ENCODE results near the gene SORCS1.

Gene SORCS1

GRCh38 chr10:106777841-106778240, 386.7 kb downstream of the SORCS1 start:
- Histone ChIP-seq H3K27ac (ENCODE audit: low read length) (no peak overlapping the region), H3K79me2 (ENCODE audit: low read length) (no peaks in the 10 kb centered on the region), H3K9me3 (replicated peaks; ENCODE audit: insufficient read depth, low read length) (no peaks in the 10 kb centered on the region), H3K9me2 (replicated peaks; ENCODE audit: insufficient read depth, low read length) (no peaks in the 10 kb centered on the region), H3K36me3 (replicated peaks; ENCODE audit: insufficient read depth, low read length) (no peaks in the 10 kb centered on the region), H3F3A (ENCODE audit: insufficient read depth, low read length) (no peaks in the 10 kb centered on the region), H2AFZ (ENCODE audit: low read length) (no peak overlapping the region), H3K9ac (ENCODE audit: low read length) (no peak overlapping the region), H3K27me3 (replicated peaks; ENCODE audit: insufficient read depth, low read length) (no peaks in the 10 kb centered on the region), H4K20me1 (ENCODE audit: insufficient read depth, low read length) (no peaks in the 10 kb centered on the region), H3K4me1 (ENCODE audit: low read length) (no peaks in the 10 kb centered on the region), H3K4me2 (ENCODE audit: low read depth, low read length) (no peak overlapping the region), H3K4me3 (ENCODE audit: low read length) (no peak overlapping the region)
- no peak for DNase-seq
- no peak for TF ChIP-seq EZH2 (optimal IDR thresholded peaks at IDR 0.05; ENCODE audit: low read depth, low read length)

GRCh38 chr10:106775127-106775526, 389.4 kb downstream of the SORCS1 start:
- DNase-seq = no peak
- no peaks in the 10 kb centered on the region for H3K79me2 ChIP-seq (ENCODE audit: low read length)
- H3K9me2 ChIP-seq (replicated peaks; ENCODE audit: insufficient read depth, low read length) = no peaks in the 10 kb centered on the region

GRCh38 chr10:106772957-106773356, 391.5 kb downstream of the SORCS1 start:
- Histone ChIP-seq H3K79me2 (ENCODE audit: low read length) (no peaks in the 10 kb centered on the region), H3K9me3 (replicated peaks; ENCODE audit: insufficient read depth, low read length) (no peaks in the 10 kb centered on the region), H3K4me2 (ENCODE audit: low read depth, low read length) (no peak overlapping the region), H3K36me3 (replicated peaks; ENCODE audit: insufficient read depth, low read length) (no peaks in the 10 kb centered on the region), H3K4me3 (ENCODE audit: low read length) (no peak overlapping the region), H3K27ac (ENCODE audit: low read length) (no peak overlapping the region), H3K9me2 (replicated peaks; ENCODE audit: insufficient read depth, low read length) (no peaks in the 10 kb centered on the region), H3K4me1 (ENCODE audit: low read length) (no peaks in the 10 kb centered on the region), H3K9ac (ENCODE audit: low read length) (no peak overlapping the region), H3K27me3 (replicated peaks; ENCODE audit: insufficient read depth, low read length) (no peaks in the 10 kb centered on the region), H4K20me1 (ENCODE audit: insufficient read depth, low read length) (no peaks in the 10 kb centered on the region), H2AFZ (ENCODE audit: low read length) (no peak overlapping the region), H3F3A (ENCODE audit: insufficient read depth, low read length) (no peaks in the 10 kb centered on the region)
- DNase-seq = no peak
- TF ChIP-seq CTCF (IDR thresholded peaks at IDR 0.05; ENCODE audit: low read length) (no peak), EZH2 (optimal IDR thresholded peaks at IDR 0.05; ENCODE audit: low read depth, low read length) (no peak), EZH2phosphoT487 (IDR thresholded peaks at IDR 0.05; ENCODE audit: low read length) (no peak)

More at GRCh38 chr10:106775127-106775526, 389.4 kb downstream of the SORCS1 start:
- no peaks in the 10 kb centered on the region for H3K27me3 ChIP-seq (replicated peaks; ENCODE audit: insufficient read depth, low read length)
- no peaks in the 10 kb centered on the region for H3K4me1 ChIP-seq (ENCODE audit: low read length)
- no peak overlapping the region for H3K27ac ChIP-seq (ENCODE audit: low read length)
- no peaks in the 10 kb centered on the region for H3F3A ChIP-seq (ENCODE audit: insufficient read depth, low read length)
- TF ChIP-seq CTCF (IDR thresholded peaks at IDR 0.05; ENCODE audit: low read length) (no peak), EZH2phosphoT487 (IDR thresholded peaks at IDR 0.05; ENCODE audit: low read length) (no peak), EZH2 (optimal IDR thresholded peaks at IDR 0.05; ENCODE audit: low read depth, low read length) (no peak)
- H3K9me3 ChIP-seq (replicated peaks; ENCODE audit: insufficient read depth, low read length) = no peaks in the 10 kb centered on the region
- H2AFZ ChIP-seq (ENCODE audit: low read length) = no peak overlapping the region
- no peak overlapping the region for H3K9ac ChIP-seq (ENCODE audit: low read length)
- no peaks in the 10 kb centered on the region for H3K36me3 ChIP-seq (replicated peaks; ENCODE audit: insufficient read depth, low read length)
- H4K20me1 ChIP-seq (ENCODE audit: insufficient read depth, low read length) = no peaks in the 10 kb centered on the region
- no peak overlapping the region for H3K4me2 ChIP-seq (ENCODE audit: low read depth, low read length)
- H3K4me3 ChIP-seq (ENCODE audit: low read length) = no peak overlapping the region

GRCh38 chr10:106771154-106771553, 393.4 kb downstream of the SORCS1 start:
- no peaks in the 10 kb centered on the region for H4K20me1 ChIP-seq (ENCODE audit: insufficient read depth, low read length)
- no peak overlapping the region for H3K4me2 ChIP-seq (ENCODE audit: low read depth, low read length)
- H3K79me2 ChIP-seq (ENCODE audit: low read length) = no peaks in the 10 kb centered on the region
- no peaks in the 10 kb centered on the region for H3K9me2 ChIP-seq (replicated peaks; ENCODE audit: insufficient read depth, low read length)
- no peak overlapping the region for H3K27ac ChIP-seq (ENCODE audit: low read length)
- no peaks in the 10 kb centered on the region for H3K9me3 ChIP-seq (replicated peaks; ENCODE audit: insufficient read depth, low read length)
- no peaks in the 10 kb centered on the region for H3K4me1 ChIP-seq (ENCODE audit: low read length)
- no peaks in the 10 kb centered on the region for H3K27me3 ChIP-seq (replicated peaks; ENCODE audit: insufficient read depth, low read length)
- no peak overlapping the region for H2AFZ ChIP-seq (ENCODE audit: low read length)
- no peaks in the 10 kb centered on the region for H3K36me3 ChIP-seq (replicated peaks; ENCODE audit: insufficient read depth, low read length)
- no peak for DNase-seq
- H3K4me3 ChIP-seq (ENCODE audit: low read length) = no peak overlapping the region
- H3K9ac ChIP-seq (ENCODE audit: low read length) = no peak overlapping the region
- H3F3A ChIP-seq (ENCODE audit: insufficient read depth, low read length) = no peaks in the 10 kb centered on the region
- TF ChIP-seq EZH2 (optimal IDR thresholded peaks at IDR 0.05; ENCODE audit: low read depth, low read length) (no peak), EZH2phosphoT487 (IDR thresholded peaks at IDR 0.05; ENCODE audit: low read length) (no peak), CTCF (IDR thresholded peaks at IDR 0.05; ENCODE audit: low read length) (no peak)
